ENCODE results near the gene CRTC3.

GRCh38 chr15:90489514-90489913 is 40.2 kb upstream of the CRTC3 start:
- TF ChIP-seq DZIP1 (CRISPR knock-in tag; IDR thresholded peaks at IDR 0.05) (no peak), NR2C2 (CRISPR knock-in tag; IDR thresholded peaks at IDR 0.05; ENCODE audit: borderline replicate concordance) (no peak), PREB (CRISPR knock-in tag; IDR thresholded peaks at IDR 0.05) (no peak), ZFP1 (CRISPR knock-in tag; IDR thresholded peaks at IDR 0.05) (no peak), HNRNPLL (IDR thresholded peaks at IDR 0.05; ENCODE audit: low read depth, low read length, poor library complexity, severe bottlenecking) (no peak), ARID3A (IDR thresholded peaks at IDR 0.05; ENCODE audit: low read depth, low read length) (no peak), MAZ (IDR thresholded peaks at IDR 0.05; ENCODE audit: borderline replicate concordance, low read depth, low read length) (no peak), MAZ (CRISPR knock-in tag; IDR thresholded peaks at IDR 0.05; ENCODE audit: low read depth) (no peak), CTCF (CRISPR knock-in tag; IDR thresholded peaks at IDR 0.05) (no peak), STAT5B (CRISPR knock-in tag; IDR thresholded peaks at IDR 0.05) (no peak), ZNF383 (CRISPR knock-in tag; IDR thresholded peaks at IDR 0.05; ENCODE audit: borderline replicate concordance) (no peak)
